Esophagus muscularis mucosa (tissue), 4 donors: ENCODE data around the gene TNRC18. TPM values are rescaled to one million over a fixed set of nuclear protein-coding genes. Genes with fewer than 3 reads are reported as not detected.

ENCODE experiments used
- DNase-seq: peaks from one replicate; pipeline ENCODE4 v3.0.0-alpha.2; 2017; ENCODE audit errors: extremely low spot score
- H3K27ac ChIP-seq, 4 donors: fragments of 200-600 bp; sonication (generic); replicated peaks in 1 of 4; 1 replicate in 3 of 4; 2 replicates in 1 of 4; pipeline ENCODE4 v1.5.1; 2016 to 2019; ENCODE audit warnings: mild to moderate bottlenecking in 1 of 4
- H3K27me3 ChIP-seq, 4 donors: fragments of 200-600 bp; sonication (generic); one replicate each; pipeline versions ENCODE4 v1.5.1 to v1.6.0; 2016 to 2019
- H3K36me3 ChIP-seq, 4 donors: fragments of 200-600 bp; sonication (generic); one replicate each; pipeline ENCODE4 v1.5.1; 2016 to 2019
- H3K4me1 ChIP-seq, 4 donors: fragments of 200-600 bp; sonication (generic); one replicate each; pipeline ENCODE4 v1.5.1; 2016 to 2019
- H3K4me3 ChIP-seq, 4 donors: fragments of 200-600 bp; sonication (generic); 1 replicate in 2 of 4; 2 replicates in 2 of 4; pipeline ENCODE4 v1.5.1; 2016 to 2019; ENCODE audit warnings: mild to moderate bottlenecking in 4 of 4, moderate library complexity in 1 of 4
- H3K9me3 ChIP-seq, 4 donors: fragments of 200-600 bp; sonication (generic); 1 replicate in 3 of 4; 2 replicates in 1 of 4; pipeline ENCODE4 v1.5.1; 2016 to 2019
- EP300 ChIP-seq: sonication (generic); formaldehyde crosslinking; IDR thresholded peaks from one replicate; pipeline ENCODE4 v1.6.1; 2017; ENCODE audit warnings: antibody characterized with exemption
- POLR2A ChIP-seq: fragments of 450-650 bp; IDR thresholded peaks from one replicate; pipeline ENCODE4 v1.6.1; 2017; ENCODE audit warnings: antibody characterized with exemption, moderate library complexity, mild to moderate bottlenecking, low read depth
- POLR2AphosphoS5 ChIP-seq, 2 donors: sonication (generic); formaldehyde crosslinking; IDR thresholded peaks; one replicate each; pipeline ENCODE4 v1.6.1; 2017; ENCODE audit warnings: antibody characterized with exemption in 2 of 2
- WGBS: methylation state at CpG from one replicate; pipeline ENCODE4 v1.1.5; 2018; 5-methylcytosine and 5-hydroxymethylcytosine counted together
- intact Hi-C: fragments of 100-400 bp; cut with DNase I; formaldehyde crosslinking; loops from one replicate; pipeline ENCODE4 v1.15.1; 2023
- total RNA-seq, 4 donors: library from RNA; depleted of rRNA; stranded (reverse); fragments of >200 nt; gene quantifications; one replicate each; pipeline versions ENCODE4 v1.1.0 to v1.2.1, GENCODE V29; 2016
- TF ChIP-seq, protein P1 (sequence below), 3 experiments: fragments of 200-600 bp in 2 of 3; fragments of 450-650 bp in 1 of 3; sonication (generic) in 2 of 3; IDR thresholded peaks; one replicate each; pipeline ENCODE4 v1.5.1; 2017 to 2019; ENCODE audit warnings: antibody characterized with exemption in 3 of 3, mild to moderate bottlenecking in 2 of 3, moderate library complexity in 1 of 3

Gene TNRC18
- total RNA-seq, 4 donors from 2014 or later, result 101 to 277 (median 166) TPM

DNA sequence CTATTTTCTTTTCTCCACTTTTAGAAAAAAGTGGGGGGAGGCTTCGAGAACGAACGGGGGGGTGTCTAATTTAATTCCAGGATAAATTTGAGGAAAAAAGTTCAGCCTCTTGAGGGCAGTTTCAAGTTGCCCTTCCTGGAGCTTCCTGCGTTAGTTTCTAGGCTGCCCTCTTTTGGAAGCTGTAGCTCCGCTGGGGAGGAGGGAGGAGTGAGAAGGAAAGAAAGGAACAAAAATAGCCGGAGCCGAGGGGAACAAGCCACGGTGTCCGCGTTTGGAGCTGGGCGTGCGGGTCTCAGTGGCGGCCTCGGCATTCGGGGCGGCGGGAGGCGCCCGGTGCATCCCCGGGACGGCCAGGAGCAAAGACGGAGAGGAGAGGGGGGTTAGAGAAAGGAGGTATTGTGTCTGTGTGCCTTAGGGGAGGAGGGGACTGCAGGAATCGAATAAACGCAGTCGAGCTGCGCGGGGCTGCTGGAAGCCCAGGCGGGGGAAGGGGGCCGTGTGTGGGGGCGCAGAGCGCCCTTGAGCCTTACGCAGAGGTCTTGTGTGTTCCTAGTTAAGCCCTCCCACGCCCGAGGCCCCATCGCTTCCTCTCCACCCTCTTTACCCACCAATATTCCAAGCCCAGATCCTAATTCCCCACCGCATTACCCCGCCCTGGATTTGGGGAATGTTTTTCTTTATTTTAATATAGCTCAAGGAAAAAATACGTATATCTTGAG, 2.0 kb upstream of the TNRC18 start:
- WGBS, result under 1% methylated on average over 38 of the region's 38 CpGs
- intact Hi-C loops, result no loop called here
- Histone ChIP-seq H3K4me1 (peaks cover 26 to 38% (median 31%) of the 10 kb centered on the region in 4 donors), H3K36me3 (no peaks in the 10 kb centered on the region), H3K27me3 (no peaks in the 10 kb centered on the region), H3K4me3 (peak overlapping the region; percentile 84 to 100 (median 94)), H3K9me3 (no peaks in the 10 kb centered on the region), H3K27ac (peak overlapping the region; percentile 96 to 100 (median 100))
- no peak for DNase-seq
- TF ChIP-seq POLR2A (peak; percentile 44), EP300 (no peak), POLR2AphosphoS5 (IDR thresholded peaks at IDR 0.05) (peak; percentile 78 to 90)

DNA sequence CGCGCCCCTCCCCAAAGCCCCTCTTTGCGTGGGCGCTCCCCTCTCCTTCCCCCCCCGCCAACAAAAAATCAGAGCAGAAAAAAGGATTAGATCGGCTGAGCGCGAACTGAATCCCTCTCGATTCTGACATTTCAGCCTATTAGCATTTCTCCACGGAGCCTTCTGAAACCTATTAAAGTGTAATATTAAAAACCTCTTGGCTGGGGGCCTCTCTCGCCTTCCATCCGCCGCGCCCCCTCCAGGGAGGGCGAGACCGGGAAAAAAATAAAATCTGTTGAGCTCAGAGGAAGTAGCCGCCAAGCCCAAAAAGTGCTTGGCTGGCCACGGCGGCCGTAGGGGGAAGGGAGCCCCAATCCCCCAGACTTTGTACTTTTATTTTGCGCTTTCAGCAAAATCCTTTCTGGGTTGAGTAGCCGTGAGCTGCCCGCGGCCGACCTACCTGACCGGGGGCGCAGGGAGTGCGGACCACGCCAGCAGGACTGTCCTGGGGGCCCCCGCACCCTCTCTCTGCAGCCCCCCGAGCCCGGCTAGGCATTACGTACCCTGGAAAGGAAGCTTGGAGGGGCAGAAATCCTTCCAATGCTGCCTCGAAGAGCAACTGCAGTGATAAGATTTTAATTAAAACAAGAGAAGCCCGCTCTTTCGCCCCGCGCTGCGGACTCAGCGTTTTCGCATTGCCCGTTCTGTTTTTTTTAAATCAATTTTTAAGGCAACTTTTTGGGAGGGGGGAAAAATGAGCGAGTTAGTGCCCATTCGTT, 1.3 kb upstream of the TNRC18 start:
- Histone ChIP-seq H3K27ac (peak overlapping the region; percentile 96 to 100 (median 100)), H3K4me1 (peaks cover 18 to 34% (median 24%) of the 10 kb centered on the region in 4 donors), H3K27me3 (no peaks in the 10 kb centered on the region), H3K9me3 (no peaks in the 10 kb centered on the region), H3K4me3 (peak overlapping the region; percentile 84 to 100 (median 94)), H3K36me3 (no peaks in the 10 kb centered on the region)
- WGBS, result under 1% methylated on average over 40 of the region's 44 CpGs
- TF ChIP-seq, protein P1, sequence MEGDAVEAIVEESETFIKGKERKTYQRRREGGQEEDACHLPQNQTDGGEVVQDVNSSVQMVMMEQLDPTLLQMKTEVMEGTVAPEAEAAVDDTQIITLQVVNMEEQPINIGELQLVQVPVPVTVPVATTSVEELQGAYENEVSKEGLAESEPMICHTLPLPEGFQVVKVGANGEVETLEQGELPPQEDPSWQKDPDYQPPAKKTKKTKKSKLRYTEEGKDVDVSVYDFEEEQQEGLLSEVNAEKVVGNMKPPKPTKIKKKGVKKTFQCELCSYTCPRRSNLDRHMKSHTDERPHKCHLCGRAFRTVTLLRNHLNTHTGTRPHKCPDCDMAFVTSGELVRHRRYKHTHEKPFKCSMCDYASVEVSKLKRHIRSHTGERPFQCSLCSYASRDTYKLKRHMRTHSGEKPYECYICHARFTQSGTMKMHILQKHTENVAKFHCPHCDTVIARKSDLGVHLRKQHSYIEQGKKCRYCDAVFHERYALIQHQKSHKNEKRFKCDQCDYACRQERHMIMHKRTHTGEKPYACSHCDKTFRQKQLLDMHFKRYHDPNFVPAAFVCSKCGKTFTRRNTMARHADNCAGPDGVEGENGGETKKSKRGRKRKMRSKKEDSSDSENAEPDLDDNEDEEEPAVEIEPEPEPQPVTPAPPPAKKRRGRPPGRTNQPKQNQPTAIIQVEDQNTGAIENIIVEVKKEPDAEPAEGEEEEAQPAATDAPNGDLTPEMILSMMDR (IDR thresholded peaks at IDR 0.05), result peak in 1 of 3 experiments; percentile 11
- TF ChIP-seq POLR2AphosphoS5 (IDR thresholded peaks at IDR 0.05) (peak; percentile 16 to 45), EP300 (no peak), POLR2A (no peak)
- no peak for DNase-seq
- intact Hi-C loops, result no loop called here

DNA sequence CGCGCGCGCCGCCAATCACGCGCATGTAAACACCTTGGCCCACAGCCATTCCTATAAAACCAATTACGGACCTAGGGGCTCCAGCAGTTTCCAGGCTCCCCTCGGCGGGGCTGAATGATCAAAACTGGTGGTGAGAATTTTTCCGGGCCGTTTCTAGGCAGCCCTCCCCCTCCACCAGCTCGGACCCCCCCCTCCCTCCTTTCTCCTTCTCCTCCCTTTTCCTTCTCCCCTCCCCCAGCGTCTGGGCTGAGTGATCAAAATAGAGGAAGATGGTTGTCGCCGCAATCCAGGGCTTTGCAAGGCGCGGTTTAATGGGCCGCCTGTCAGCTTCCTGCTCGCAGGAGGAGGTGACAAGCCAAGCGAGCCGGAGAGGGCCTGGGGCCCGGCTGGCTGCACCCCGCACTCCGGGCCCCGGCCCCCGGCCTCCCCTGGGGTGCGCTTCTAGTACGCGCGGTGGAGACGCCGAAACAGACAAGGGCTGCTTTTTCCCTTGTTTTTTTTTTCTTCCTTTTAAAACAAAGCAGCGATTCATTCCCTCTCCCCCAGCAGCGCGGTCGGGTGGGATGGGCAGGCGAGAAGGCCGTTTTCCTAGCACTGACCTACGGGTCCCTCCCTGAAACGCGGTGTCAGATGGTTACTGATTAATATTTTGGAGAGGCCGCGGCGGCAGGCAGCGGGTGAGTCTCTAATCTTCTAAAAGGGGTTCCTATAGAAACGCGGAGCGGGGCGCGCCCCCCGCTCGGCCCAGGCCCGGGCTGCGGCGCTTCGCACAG, 528 bp upstream of the TNRC18 start:
- peak; percentile 100 for DNase-seq
- Histone ChIP-seq H3K9me3 (no peaks in the 10 kb centered on the region), H3K4me1 (peaks cover 18 to 31% (median 24%) of the 10 kb centered on the region in 4 donors), H3K4me3 (peak overlapping the region; percentile 84 to 100 (median 94)), H3K36me3 (no peaks in the 10 kb centered on the region), H3K27me3 (no peaks in the 10 kb centered on the region), H3K27ac (peak overlapping the region; percentile 96 to 100 (median 100))
- 0% methylated on average over 36 of the region's 57 CpGs for WGBS
- intact Hi-C loops, result no loop called here
- TF ChIP-seq POLR2AphosphoS5 (IDR thresholded peaks at IDR 0.05) (peak; percentile 76 to 94), EP300 (no peak), POLR2A (no peak)
- TF ChIP-seq, protein P1 (IDR thresholded peaks at IDR 0.05), result no peak

DNA sequence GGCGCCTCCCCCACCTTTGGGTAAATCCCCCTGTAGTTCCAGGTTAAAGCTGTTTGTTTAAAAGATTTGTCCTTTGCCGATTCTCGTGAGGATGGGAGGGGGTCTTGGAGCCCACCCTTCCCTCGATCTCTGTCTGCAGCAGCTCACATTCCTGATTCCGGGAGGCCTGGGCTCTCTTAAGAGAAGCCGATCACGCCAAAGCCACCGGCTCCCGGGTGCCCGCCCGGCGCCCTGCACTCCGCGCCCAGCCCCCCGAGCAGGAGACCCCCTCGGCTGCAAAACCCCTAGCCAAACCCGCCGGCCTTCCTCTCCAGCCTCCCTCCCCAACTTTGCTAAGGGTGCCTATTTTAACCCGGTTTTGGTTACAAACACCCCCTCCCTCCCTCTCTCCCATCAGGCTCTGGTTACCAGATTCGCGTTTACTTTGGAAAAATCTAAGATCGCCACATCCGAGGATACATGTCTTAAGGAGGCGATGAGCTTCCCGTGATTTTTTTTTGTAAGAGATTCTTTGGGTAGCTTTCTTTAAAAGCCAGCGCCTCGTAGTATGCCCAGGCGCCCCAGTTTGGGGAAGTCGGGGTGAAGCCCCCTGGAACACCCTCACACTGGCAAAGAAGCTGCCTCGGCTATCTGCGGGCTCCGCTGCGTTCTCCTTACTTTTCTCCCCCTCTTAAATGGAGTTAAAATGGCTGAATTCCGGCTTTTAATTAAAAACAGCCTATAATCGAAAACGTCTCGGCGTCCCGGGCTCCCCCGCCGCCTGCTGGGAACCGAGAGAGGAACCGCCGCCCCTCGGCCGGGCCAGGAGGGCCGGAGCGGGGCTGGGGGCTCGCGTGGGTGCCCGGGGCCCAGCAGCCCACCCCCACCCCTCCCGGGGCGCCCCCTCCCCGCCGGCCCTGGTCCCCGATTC, 983 bp downstream of the TNRC18 start:
- no peak for TF ChIP-seq POLR2AphosphoS5 (IDR thresholded peaks at IDR 0.05)
- TF ChIP-seq, protein P1 (IDR thresholded peaks at IDR 0.05), result peak in 2 of 3 experiments; percentile 13 to 33
- no peak for DNase-seq

More for the DNA sequence above, 983 bp downstream of the TNRC18 start:
- H3K36me3 ChIP-seq, result no peaks in the 10 kb centered on the region
- H3K9me3 ChIP-seq, result no peaks in the 10 kb centered on the region
- peak overlapping the region; percentile 96 to 100 (median 100) for H3K27ac ChIP-seq
- H3K4me3 ChIP-seq, result peak overlapping the region; percentile 84 to 100 (median 94)
- intact Hi-C loops, result no loop called here
- H3K27me3 ChIP-seq, result no peaks in the 10 kb centered on the region
- H3K4me1 ChIP-seq, result peaks cover 21 to 31% (median 24%) of the 10 kb centered on the region in 4 donors
- under 1% methylated on average over 40 of the region's 56 CpGs for WGBS
